ENCODE data around the gene PTPRR. TPM values are rescaled to one million over a fixed set of nuclear protein-coding genes. Genes with fewer than 3 reads are reported as not detected.

PTPRR gene
- total and polyA plus RNA-seq, 2 donors (not counting 3 experiments of a cell fraction or from before 2014, with no cell fraction given): 0.46 to 1.1 TPM

GRCh38 chr12:70618371-70618770, 302.2 kb downstream of the PTPRR start:
- H4K20me1 ChIP-seq (replicated peaks; ENCODE audit: control insufficient read depth, extremely low read depth, insufficient read depth, low read length): peaks cover 4% of the 10 kb centered on the region
- FAIRE-seq (no peak), DNase-seq (ENCODE audit: low read depth, low spot score) (no peak)
- no peaks in the 10 kb centered on the region for H3K9me3 ChIP-seq (replicated peaks; ENCODE audit: control insufficient read depth, insufficient read depth, low read length)
- no peak overlapping the region for H3K27ac ChIP-seq (ENCODE audit: insufficient read depth, low read depth, low read length)
- no TSS peak for BruUV-seq (replicated peaks)
- POLR2A ChIA-PET: no interaction called here
- H3K27me3 ChIP-seq (ENCODE audit: control insufficient read depth in 2 of 2, insufficient read depth in 2 of 2, low read length in 2 of 2): no peaks in the 10 kb centered on the region
- H3K79me2 ChIP-seq (ENCODE audit: control insufficient read depth, insufficient read depth, low read length): peaks cover 84% of the 10 kb centered on the region
- H3K9ac ChIP-seq (replicated peaks; ENCODE audit: extremely low read depth, insufficient read depth, low read length): no peak overlapping the region
- H3K4me1 ChIP-seq (ENCODE audit: control insufficient read depth, extremely low read depth, insufficient read depth, low read length): peaks cover 21% of the 10 kb centered on the region
- peaks cover 27 to 47% of the 10 kb centered on the region in 2 experiments for H3K36me3 ChIP-seq (ENCODE audit: control insufficient read depth in 2 of 2, extremely low read depth in 1 of 2, insufficient read depth in 2 of 2, low read length in 2 of 2)
- dilution Hi-C loops (cut with MboI; ENCODE audit: extremely low pct_ligation_motif_present, low sequenced_read_pairs) (loop anchor here (25.0 kb wide), 1 partner anchor 94 kb away; no protein-coding TSS in a partner anchor), intact Hi-C loops (cut with micrococcal nuclease) (no loop called here)
- CTCF ChIA-PET: interaction anchor here (0.7 to 2.7 kb wide), 3 partner anchors 10 to 101 kb away, joined by 3 to 10 read pairs (median 5); no protein-coding TSS in a partner anchor
- H3K9me1 ChIP-seq (replicated peaks; ENCODE audit: control insufficient read depth, extremely low read depth, insufficient read depth, low read length): no peaks in the 10 kb centered on the region
- TF ChIP-seq, protein P1, sequence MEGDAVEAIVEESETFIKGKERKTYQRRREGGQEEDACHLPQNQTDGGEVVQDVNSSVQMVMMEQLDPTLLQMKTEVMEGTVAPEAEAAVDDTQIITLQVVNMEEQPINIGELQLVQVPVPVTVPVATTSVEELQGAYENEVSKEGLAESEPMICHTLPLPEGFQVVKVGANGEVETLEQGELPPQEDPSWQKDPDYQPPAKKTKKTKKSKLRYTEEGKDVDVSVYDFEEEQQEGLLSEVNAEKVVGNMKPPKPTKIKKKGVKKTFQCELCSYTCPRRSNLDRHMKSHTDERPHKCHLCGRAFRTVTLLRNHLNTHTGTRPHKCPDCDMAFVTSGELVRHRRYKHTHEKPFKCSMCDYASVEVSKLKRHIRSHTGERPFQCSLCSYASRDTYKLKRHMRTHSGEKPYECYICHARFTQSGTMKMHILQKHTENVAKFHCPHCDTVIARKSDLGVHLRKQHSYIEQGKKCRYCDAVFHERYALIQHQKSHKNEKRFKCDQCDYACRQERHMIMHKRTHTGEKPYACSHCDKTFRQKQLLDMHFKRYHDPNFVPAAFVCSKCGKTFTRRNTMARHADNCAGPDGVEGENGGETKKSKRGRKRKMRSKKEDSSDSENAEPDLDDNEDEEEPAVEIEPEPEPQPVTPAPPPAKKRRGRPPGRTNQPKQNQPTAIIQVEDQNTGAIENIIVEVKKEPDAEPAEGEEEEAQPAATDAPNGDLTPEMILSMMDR (IDR thresholded peaks at IDR 0.05; ENCODE audit: extremely low read depth in 1 of 2, insufficient read depth in 1 of 2, low read depth in 1 of 2, low read length in 2 of 2): no peak
- TF ChIP-seq POLR2A (IDR thresholded peaks at IDR 0.05; ENCODE audit: low read depth, low read length): no peak
- TF ChIP-seq EZH2 (IDR thresholded peaks at IDR 0.05; ENCODE audit: borderline replicate concordance, low read depth, low read length, severe bottlenecking): no peak
- TF ChIP-seq GATA2 (IDR thresholded peaks at IDR 0.05; ENCODE audit: insufficient read depth, insufficient read length, low read depth, low read length): no peak
- TF ChIP-seq MYC (IDR thresholded peaks at IDR 0.05; ENCODE audit: low read depth, low read length): no peak
- no peak for TF ChIP-seq POLR2AphosphoS5 (IDR thresholded peaks at IDR 0.05; ENCODE audit: insufficient read depth, low read depth, low read length)
- no peak for TF ChIP-seq JUN (IDR thresholded peaks at IDR 0.05; ENCODE audit: borderline replicate concordance, insufficient read depth, insufficient read length, low read depth)
- no peak for TF ChIP-seq MAX (IDR thresholded peaks at IDR 0.05; ENCODE audit: insufficient read depth, insufficient read length)
- no peak for TF ChIP-seq FOS (IDR thresholded peaks at IDR 0.05; ENCODE audit: borderline replicate concordance, insufficient read depth, low read length)
- no peak overlapping the region for H3K4me3 ChIP-seq (replicated peaks in 1 of 3; ENCODE audit: insufficient read depth in 1 of 3, low read depth in 1 of 3, low read length in 3 of 3)
- H2AFZ ChIP-seq (ENCODE audit: low read depth, low read length): no peak overlapping the region
- H3K4me2 ChIP-seq (ENCODE audit: insufficient read depth, low read length): no peak overlapping the region
